ENCODE results near the gene RSF1. TPM values are rescaled to one million over a fixed set of nuclear protein-coding genes. Genes with fewer than 3 reads are reported as not detected.

Gene RSF1
- total and polyA plus RNA-seq, 7 donors: 2.7 to 34.8 (median 30.0) TPM

DNA sequence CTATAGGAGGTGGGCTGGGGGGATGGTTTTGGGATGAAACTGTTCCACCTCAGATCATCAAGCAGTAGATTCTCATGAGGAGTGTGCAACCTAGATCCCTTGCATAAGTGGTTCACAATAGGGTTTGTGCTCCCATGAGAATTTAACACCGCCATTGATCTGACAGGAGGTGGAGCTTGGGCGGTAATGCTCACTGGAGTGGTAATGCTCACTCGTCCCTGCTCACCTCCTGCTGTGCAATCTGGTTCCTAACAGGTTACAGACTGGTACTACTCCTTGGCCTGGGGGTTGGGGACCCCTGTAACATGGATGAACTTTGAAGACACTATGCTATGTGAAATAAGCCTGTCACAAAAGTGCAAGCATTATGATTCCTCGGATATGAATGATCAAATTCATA lies 95.9 kb downstream of the RSF1 start:
- TF ChIP-seq, protein P1, sequence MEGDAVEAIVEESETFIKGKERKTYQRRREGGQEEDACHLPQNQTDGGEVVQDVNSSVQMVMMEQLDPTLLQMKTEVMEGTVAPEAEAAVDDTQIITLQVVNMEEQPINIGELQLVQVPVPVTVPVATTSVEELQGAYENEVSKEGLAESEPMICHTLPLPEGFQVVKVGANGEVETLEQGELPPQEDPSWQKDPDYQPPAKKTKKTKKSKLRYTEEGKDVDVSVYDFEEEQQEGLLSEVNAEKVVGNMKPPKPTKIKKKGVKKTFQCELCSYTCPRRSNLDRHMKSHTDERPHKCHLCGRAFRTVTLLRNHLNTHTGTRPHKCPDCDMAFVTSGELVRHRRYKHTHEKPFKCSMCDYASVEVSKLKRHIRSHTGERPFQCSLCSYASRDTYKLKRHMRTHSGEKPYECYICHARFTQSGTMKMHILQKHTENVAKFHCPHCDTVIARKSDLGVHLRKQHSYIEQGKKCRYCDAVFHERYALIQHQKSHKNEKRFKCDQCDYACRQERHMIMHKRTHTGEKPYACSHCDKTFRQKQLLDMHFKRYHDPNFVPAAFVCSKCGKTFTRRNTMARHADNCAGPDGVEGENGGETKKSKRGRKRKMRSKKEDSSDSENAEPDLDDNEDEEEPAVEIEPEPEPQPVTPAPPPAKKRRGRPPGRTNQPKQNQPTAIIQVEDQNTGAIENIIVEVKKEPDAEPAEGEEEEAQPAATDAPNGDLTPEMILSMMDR (IDR thresholded peaks at IDR 0.05): no peak
- Histone ChIP-seq H3K27me3 (ENCODE audit: insufficient read depth in 3 of 3, low read length in 2 of 3) (no peaks in the 10 kb centered on the region), H3K36me3 (ENCODE audit: insufficient read depth in 1 of 2, low read depth in 1 of 2) (peaks cover 4 to 33% of the 10 kb centered on the region in 2 donors), H3K9me3 (no peaks in the 10 kb centered on the region), H3K4me1 (no peaks in the 10 kb centered on the region), H3K4me3 (no peak overlapping the region), H3K27ac (no peak overlapping the region)
- intact Hi-C loops (cut with DNase I): no loop called here
- WGBS, 3 donors: 75 to 84% (median 81%) methylated on average over 4 of the region's 4 CpGs
- ATAC-seq (no peak), DNase-seq (no peak)

GRCh38 chr11:77723024-77723423 lies 97.5 kb downstream of the RSF1 start:
- no peak for ATAC-seq
- Histone ChIP-seq H3K9me3 (no peaks in the 10 kb centered on the region), H3K27me3 (ENCODE audit: insufficient read depth in 3 of 3, low read length in 2 of 3) (no peaks in the 10 kb centered on the region), H3K4me1 (no peaks in the 10 kb centered on the region), H3K27ac (no peak overlapping the region), H3K36me3 (ENCODE audit: insufficient read depth in 1 of 2, low read depth in 1 of 2) (peaks cover 4 to 33% of the 10 kb centered on the region in 2 donors), H3K4me3 (no peak overlapping the region)
- intact Hi-C loops (cut with DNase I): no loop called here
- WGBS, 3 donors: 72 to 92% (median 72%) methylated on average over 2 of the region's 2 CpGs
- no peak for DNase-seq
- TF ChIP-seq, protein P1 (IDR thresholded peaks at IDR 0.05): no peak

GRCh38 chr11:77710358-77710757 lies 110.2 kb downstream of the RSF1 start:
- intact Hi-C loops (cut with DNase I): no loop called here
- no peaks in the 10 kb centered on the region for H3K36me3 ChIP-seq (ENCODE audit: insufficient read depth in 1 of 2, low read depth in 1 of 2)
- DNase-seq (no peak), ATAC-seq (no peak)
- TF ChIP-seq, protein P1 (IDR thresholded peaks at IDR 0.05): no peak
- no peak overlapping the region for H3K27ac ChIP-seq
- 81 to 91% (median 87%) methylated on average over 1 of the region's 1 CpG for WGBS, 3 donors
- no peaks in the 10 kb centered on the region for H3K4me1 ChIP-seq
- no peaks in the 10 kb centered on the region for H3K27me3 ChIP-seq (ENCODE audit: insufficient read depth in 3 of 3, low read length in 2 of 3)
- H3K9me3 ChIP-seq: no peaks in the 10 kb centered on the region
- no peak overlapping the region for H3K4me3 ChIP-seq

GRCh38 chr11:77705876-77706579 lies 114.5 kb downstream of the RSF1 start:
- intact Hi-C loops (cut with DNase I): no loop called here
- 93 to 98% (median 94%) methylated on average over 7 of the region's 7 CpGs for WGBS, 3 donors
- TF ChIP-seq, protein P1 (IDR thresholded peaks at IDR 0.05): no peak
- no peaks in the 10 kb centered on the region for H3K27me3 ChIP-seq (ENCODE audit: insufficient read depth in 3 of 3, low read length in 2 of 3)
- no peak for ATAC-seq
- DNase-seq: no peak
- H3K36me3 ChIP-seq (ENCODE audit: insufficient read depth in 1 of 2, low read depth in 1 of 2): peaks cover 2 to 19% of the 10 kb centered on the region in 2 donors
- H3K9me3 ChIP-seq: no peaks in the 10 kb centered on the region
- peaks cover 8% of the 10 kb centered on the region for H3K4me1 ChIP-seq
- no peak overlapping the region for H3K27ac ChIP-seq
- H3K4me3 ChIP-seq: no peak overlapping the region
